Midbrain (tissue), 1 donor: ENCODE results near the gene IER5.
"Not testable (repeated sequence)": the region's sequence is repeated elsewhere in the genome, so short reads cannot be mapped to it uniquely, and the experiment has no call there.

Source experiments
- DNase-seq: peaks from one replicate; lab custom pipeline; 2025; lab: John Stamatoyannopoulos, UW

IER5 gene

GRCh38 chr1:181088079-181089016 lies at the start of gene IER5:
Gene IER5, plus strand, starts transcription at chr1:181088700. Its CDS starts 203 bp downstream, at chr1:181088903.
- peak; percentile 96 for DNase-seq

DNA sequence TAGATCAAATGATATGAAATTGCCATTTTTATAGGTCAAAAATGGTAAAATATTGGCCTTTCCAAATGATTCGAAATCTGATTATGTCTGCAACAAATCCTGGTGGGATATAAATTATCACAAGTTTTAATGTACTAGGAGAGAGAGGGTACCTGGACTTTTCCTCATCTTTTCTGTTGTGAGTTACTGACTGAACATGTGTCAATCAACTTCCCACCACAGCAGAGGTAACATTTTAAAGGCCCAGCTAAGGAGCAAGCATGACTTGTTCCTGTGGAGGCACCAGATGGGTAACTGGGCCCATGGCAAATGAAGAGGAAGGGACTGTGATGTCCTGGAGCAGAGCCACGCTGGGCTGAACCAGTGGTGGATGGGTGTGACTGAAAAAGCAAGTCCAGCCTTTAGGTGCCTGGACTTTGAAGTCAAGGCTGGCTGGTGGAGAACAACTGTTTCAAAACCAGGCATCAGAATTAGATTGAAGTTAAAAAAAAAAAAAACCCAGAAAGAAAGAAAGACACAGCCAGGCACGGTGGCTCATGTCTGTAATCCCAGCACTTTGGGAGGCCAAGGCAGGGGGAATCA lies 48.1 kb upstream of the IER5 start:
- no peak for DNase-seq

DNA sequence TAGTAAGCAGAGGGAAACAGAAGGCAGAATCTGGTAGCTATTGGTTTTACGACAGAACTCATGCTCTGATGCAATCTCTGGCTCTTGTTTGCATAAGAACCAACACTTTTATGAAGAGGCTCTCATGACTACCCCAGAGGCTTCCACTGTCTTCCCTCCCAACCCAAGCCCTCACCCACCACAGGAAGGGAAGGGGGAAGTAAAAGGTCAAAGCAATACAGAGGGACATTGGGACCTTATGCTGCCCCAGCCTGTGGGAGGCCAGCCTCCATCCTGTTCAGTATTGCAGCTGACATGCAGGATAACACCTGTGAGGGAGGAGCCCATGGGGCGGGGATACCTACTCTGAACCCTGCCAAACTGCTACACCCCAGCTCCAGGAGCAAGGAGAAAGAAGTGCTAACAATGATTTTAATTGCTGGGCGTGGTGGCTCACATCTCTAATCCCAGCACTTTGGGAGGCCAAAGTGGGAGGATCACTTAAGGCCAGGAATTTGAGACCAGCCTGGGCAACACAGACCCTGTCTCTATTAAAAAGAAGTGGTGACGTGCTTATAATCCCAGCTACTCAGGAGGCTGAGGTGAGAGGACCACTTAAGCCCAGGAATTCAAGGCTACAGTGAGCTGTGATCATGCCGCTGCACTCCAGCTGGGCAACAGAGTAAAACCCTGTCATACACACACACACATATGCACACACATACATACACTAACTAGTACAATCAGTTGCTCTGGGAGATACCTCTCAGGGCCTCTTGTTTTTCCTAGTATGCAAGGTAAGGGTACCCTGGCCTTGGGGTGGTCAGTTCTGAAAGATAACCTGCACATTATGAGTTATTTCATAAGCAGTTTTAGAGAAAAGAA lies 45.2 kb upstream of the IER5 start:
- no peak for DNase-seq

DNA sequence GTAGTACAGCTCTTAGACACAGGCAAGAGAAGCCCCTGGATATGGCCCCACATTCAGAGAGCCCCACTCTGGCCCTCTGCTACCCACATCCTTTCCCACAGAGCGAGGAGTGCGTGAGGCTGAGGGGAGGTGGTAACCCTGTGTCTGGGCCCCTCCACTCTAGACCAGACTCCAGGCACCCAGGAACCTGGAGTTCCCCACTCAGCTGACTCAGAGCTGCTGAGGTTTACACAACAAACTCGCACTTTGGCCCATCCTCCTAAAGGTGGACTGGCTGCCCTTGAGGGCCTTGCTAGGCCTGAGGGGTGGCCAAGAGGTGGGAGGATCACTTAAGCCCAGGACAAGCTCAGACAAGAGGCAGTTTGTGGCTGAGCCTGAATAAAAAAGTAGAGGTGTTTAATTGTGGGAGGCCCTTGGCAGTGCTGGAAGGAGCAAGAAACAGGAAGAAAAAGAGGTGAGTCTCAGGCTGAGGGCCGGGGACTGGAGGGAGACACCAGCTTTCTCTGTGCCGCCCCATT lies 44.0 kb upstream of the IER5 start:
- DNase-seq = no peak

DNA sequence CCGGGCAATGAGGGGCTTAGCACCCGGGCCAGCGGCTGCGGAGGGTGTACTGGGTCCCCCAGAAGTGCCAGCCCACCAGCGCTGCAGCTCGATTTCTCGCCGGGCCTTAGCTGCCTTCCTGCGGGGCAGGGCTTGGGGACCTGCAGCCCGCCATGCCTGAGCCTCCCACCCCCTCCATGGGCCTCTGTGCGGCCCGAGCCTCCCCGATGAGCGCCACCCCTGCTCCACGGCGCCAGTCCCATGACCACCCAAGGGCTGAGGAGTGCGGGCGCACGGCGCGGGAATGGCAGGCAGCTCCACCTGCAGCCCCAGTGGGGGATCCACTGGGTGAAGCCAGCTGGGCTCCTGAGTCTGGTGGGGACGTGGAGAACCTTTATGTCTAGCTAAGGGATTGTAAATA lies 42.6 kb upstream of the IER5 start:
- DNase-seq = not testable (repeated sequence)

DNA sequence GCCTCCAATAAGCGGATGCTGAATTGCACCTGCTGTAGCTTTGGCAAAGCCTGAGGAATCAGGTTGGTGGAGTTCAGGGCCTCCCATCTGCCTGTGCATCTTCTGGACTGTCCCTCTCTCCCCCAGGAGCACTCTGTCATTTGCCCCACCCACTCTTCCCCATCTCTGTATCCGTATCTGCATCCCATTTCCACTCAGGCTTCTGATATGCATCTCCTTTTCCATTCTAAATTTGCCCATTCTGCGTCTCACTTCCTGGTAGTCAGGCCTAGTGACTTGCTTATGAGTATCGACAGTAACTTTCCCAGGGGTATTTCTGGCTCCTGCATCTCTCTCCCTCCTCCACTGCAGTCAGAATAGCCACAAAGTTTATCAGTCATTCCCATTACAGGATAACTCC lies 39.1 kb upstream of the IER5 start:
- no peak for DNase-seq

DNA sequence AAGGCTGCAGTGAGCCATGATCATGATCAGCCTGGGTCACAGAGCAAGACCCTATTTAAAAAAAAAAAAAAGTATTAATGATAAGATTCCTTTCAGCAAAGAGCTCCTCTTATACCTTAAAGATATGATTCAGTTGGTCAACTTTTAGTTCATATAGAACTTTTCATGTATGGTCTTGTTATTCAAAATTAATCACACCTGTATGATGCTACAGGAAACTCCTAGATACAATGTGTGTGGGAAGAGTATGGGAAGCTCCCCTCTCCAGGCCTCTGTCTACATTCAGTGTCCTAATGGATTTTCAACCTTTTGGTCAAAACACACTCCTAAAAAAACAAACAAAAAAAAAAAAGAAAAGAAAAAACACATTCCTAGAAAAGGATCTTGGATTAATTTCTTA lies 37.6 kb upstream of the IER5 start:
- no peak for DNase-seq

DNA sequence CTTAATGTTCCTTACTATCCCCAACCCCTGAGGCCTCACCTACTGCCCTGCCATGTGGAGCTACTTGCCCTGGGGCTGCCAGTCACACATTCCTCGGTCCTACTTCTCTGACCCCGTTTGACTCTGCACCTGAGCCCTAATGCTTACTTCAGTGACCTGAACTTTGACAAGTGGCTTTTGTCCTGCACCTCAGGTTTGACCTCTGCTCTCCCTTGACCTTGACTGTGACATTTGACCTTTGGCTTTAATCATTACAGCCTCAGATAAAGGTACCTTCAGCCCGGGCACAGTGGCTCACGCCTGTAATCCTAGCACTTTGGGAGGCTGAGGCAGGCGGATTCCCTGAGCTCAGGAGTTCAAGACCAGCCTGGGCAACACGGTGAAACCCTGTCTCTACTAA lies 31.9 kb upstream of the IER5 start:
- no peak for DNase-seq

- DNase-seq = no peak
Measured at GRCh38 chr1:181057079-181057478, 31.4 kb upstream of the IER5 start.

- no peak for DNase-seq
Measured at GRCh38 chr1:181059435-181059834, 29.1 kb upstream of the IER5 start.

- DNase-seq = no peak
Measured at GRCh38 chr1:181060066-181060465, 28.4 kb upstream of the IER5 start.

DNA sequence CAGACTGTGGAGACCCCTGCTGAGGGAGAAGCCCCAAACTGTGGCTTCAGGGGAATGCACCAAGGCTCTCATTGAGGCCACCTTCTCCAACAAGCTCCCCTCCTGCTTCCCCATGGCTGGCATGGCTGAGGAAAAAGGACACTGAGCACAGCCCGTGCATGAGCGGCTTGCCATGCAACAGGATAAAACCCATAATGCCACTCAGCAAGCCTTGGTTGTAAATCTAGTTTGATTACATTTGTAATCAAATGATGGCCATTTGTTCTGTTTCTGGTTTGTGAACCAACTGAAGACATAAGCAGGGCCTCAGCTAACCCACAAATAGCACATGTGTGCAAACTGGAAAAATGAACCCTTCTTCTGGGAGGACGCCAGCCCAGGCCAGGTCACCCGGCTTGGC lies 27.6 kb upstream of the IER5 start:
- DNase-seq = not testable (repeated sequence)

DNA sequence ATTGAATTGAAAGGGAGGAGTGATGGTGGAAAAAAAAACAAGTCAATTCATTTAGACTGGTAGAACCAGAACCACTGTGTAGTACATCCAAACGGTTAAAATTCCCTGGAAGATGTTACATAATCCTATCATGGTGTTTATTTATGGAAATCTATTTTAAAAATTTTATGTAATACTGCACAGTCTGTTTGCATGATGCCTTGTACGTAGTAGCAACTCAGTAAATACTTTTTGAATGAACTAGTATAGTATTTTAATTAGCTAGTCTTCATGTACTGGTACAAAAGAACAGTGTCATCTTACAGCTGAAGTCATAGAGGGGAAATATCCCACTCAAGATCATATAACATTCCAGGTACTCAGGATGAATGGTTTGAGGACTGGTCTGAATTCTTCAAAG lies 27.0 kb upstream of the IER5 start:
- DNase-seq = no peak

DNA sequence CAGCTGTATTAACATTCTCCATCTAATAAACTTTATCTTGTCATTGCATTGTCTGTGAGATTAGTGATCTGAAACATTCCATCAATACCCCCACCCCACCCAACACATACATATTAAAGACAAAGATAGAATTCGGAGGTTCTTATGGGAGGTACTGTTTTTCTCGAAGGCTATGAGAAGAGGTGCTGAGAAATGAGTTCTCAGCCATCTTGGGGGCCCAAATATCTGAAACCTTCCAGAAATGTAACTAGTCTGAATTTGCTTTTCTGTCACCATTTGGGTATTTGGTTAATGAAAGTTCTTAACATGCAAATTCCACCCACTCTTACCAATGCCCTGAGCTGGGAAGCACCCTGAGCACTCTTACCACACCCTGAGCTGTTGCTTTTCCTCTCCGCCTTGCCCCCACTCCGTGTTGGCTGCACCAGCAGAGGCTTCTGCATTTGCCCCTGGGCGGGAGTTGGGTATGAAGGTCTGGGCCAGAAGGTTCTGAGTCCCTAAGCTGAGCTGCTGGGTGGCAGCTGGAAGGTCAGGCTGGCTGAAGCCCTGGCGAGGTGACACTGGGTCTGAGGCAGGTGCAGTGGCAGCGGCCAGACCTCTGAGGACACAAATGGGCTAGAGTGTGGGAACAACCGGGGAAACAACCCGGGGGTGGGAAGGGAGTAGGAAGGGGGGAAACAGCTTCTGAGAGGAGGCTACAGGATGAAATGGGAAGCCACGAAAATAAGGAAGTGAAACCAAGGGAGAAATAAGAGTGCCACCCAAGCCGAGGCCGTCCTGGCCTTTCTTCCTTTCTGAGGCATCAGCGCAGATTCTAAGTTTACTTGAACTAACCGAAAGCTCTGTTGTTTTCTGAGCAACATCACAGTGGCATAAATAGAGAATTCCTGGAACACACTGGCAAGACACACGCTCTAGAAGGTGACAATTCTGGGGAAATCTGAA lies 26.3 kb upstream of the IER5 start:
- DNase-seq = peak; percentile 37

GRCh38 chr1:181062836-181063428 lies 25.6 kb upstream of the IER5 start:
- peak; percentile 37 for DNase-seq

DNA sequence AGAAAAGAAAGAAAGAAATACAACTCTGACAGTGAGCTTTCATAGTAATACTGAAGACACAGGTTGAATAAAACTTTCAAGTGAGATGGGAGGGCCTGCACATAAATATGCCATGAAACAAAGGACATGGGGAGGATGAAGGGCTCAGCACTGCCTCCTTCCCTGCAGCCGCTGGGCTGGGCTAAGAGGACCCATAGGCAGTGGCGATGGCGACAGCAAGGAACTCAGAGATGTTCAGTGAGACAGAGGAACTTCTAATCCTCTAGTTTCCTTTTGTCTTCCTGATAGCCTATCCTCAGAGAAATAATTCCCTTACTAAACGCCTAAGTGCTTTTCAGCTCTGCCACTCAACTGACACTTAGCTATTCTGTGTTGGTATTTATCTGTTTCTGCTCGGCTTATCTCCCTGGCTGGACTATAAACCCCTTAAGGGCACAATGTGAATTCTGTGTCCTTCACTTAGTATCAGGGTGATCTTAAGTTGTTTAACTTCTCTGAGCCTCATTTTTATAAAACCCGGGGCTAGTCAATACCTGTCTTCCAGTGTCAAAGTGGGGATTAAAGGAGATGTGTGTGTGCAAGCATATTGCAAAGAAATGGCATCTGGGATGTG lies 24.4 kb upstream of the IER5 start:
- no peak for DNase-seq

DNA sequence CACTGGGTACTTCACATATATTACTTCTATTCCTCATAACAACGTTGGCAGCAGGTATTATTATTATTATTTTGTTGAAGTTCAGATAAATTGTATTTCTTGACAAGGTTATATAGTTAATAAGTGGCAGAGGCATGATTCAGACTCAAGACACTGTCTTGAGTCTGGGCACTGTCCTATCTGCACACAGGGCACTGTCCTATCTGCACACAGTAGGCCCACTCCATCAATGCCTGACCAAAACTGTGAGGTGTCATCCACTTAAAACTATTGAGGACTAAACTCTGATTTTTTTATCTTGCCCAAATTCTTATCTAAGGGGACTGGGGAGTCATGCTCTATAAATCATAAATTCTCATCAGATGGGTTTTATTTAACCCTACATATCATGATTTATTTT lies 23.8 kb upstream of the IER5 start:
- DNase-seq = no peak

DNA sequence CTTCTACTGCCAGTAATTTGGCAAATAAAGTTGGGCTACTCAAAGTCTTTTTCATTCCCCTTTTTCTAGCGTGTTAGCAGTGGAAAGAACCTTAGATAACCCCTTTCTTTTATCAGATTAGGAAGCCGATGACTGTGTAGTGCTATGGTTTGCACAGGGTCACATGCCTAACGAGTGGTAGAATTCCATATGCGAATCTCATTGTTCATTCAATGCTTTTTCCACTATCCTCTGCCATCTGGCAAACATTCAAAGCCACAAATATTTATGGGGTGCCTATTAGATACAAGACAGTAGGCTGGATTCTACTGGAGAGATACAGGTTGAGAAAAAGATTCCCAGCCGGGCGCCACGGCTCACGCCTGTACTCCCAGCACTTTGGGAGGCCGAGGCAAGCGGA lies 14.9 kb upstream of the IER5 start:
- no peak for DNase-seq

DNA sequence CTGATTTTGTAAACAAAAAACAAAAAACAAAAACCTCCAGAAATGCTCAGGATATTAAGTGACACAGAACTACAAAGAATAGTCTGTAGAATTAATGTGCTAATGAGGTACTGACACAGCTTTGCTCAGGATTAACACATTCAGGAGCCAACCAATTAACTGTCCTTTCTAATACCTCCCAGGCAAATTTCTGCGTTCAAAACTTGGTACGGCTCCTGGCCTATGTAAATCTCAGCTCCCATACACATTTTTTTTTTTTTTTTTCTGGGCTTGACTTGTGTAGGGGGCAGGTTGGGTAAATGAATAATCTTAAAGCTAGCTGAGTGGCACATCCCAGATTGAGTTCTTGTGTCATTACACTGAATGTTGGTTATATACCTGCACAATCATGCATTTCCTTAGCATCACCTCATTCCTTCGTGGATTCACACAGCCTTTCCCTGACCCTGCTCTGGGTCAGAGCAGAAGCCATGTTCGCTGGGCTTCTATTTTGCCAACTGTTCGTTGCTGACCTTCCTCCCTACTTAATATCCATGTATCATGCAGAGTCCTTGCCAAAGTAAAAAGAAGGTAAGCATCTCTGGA lies 12.6 kb upstream of the IER5 start:
- no peak for DNase-seq

DNA sequence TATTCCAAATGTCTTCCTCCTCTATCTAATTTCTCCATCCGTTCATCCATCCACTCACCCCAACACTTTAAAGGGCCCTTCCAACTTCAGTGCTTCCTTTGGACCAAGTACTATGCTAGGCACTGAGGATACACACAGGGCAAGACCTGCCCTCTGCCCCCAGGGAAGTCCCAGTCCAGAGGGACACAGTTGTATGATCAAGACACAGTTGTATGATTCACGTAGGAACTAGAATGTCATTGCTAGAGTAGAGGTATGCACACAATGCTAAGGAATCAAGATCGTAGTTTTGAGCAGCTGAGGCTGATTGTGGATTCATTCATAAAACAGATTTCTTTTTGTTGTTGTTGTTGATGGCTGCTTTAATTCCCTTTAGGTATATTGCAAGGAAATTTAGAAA lies 11.6 kb upstream of the IER5 start:
- no peak for DNase-seq
